GM19240 (cell line): ENCODE results near the gene TWIST2.

Experiments
- DNase-seq: peaks from one replicate; pipeline ENCODE4 v3.0.0; 2011; ENCODE audit warnings: low spot score; ENCODE audit not compliant: insufficient read length

The TWIST2 gene

DNA sequence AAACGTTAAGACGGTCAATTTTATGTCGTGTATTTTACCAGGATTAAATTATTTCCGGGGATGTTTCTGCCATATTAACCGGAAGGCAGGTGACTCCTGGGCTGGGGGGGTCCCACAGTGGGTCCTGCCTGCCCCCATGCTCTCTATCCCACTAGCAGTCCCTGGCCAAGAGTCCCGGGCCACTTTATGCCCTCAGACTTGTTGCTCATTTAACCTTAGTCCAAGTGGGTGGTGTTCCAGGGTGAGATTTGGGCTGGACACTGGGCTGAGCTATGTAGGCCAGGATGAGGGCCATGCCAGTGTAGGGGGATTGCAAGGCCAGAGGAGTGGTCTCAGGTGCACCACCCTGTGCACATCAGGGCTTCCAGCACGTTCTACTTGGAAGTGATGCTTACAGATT lies 24.1 kb downstream of the TWIST2 start:
- no peak for DNase-seq

DNA sequence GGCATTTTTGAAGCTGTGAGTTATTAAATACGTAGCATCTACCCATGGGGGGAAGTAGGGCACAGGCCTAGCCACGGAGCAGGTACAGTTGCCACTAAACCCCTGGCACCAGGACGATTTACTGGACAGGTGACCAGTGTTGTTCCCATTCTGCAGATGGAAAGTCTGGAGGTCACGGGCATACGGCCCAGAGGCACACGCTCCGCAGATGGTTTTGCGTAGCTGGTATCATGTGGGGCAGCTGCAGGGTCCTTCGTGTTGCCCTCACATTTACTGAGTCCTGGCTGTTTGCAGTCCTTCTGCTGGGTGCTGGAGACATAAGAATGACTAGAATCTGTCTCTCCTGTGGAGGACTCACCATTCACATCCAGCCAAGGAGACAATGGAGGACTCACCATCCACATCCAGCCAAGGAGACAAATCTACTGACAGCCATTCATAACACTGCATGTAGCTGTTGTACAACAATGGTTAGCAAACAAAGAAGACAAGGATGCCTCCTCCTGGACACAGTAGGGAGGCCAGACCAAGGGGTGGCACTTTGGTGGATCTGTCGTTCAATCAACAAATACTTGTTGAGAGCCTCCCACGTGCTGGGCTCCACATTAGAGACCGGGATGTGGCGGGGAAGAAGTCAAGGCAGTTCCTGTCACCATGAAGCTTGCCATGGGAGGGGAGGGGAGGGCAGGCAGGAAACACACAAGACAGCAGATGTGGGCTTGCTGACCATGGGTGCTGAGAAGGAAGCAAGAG lies 24.9 kb downstream of the TWIST2 start:
- DNase-seq: no peak

DNA sequence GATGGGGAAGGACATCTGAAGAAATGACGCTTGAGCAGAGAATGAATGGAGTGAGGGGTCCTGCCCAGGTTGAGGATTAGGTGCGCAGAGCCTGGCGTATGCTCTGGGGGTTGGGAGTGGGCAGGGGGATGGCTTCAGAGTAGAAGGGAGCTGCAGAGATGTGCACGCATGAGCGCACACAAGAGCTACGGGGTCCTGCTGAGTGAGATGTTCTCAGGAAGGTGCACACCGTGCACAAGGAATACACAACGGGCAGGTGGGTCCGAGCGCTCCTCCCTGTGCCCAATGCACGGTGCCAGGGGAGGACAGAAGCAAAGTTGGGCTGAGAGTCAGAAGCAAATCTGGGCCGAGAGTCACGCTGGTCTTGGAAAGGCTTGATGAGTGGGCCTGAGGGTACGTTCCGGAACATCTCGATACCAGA lies 25.5 kb downstream of the TWIST2 start:
- no peak for DNase-seq

DNA sequence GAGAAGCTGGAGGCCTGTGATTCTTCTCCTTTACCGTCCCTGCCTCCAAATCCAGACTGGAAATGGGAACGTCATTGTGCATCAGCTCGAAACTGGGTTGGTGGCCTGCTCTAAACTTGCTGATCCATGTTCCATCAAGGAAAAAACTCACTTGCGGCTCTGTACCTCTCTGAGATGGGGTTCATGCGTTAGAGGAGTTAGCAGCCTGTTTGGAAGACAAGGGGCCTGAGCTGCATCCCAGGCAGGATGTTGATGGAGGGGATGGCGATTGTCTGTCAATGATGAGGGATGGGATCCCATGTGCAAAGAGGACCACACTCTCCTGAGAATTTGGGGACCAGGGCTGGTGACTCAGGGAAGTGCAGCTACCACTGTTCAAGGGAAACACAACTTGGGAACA lies 26.0 kb downstream of the TWIST2 start:
- DNase-seq: no peak

DNA sequence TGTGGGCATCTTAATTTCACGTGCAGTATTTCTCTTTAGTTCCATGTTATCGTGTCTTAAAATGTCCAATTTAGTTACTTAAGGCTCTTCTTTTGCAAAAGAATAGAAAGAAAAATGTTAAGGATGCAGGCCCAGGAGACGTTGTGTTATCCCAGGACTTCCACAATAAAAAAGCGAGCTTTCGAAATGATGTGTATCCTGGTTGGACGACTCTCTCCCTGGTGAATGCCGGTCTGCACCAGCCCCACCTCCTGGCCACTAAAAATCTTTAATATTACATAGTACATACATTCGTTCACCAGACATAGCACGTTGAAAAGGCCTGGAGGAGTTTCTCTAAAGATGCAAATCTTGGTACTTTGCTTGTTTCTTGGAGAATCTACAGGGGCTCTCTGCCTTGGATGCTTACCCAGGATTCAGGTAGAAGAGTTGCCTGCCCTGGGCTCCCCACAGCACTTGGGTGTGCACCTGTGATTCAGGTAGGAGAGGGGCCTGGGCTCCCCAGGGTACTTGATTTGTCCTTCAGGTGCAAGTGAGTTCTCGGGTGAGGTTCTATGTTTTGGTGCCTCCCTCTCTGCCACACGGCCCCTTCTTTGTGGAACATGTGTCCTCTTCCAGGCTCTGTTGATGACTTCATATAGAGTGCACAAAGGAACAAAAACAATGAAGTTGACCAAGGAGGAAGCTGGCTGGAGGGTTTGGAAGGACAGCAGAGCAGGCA lies 26.6 kb downstream of the TWIST2 start:
- no peak for DNase-seq

DNA sequence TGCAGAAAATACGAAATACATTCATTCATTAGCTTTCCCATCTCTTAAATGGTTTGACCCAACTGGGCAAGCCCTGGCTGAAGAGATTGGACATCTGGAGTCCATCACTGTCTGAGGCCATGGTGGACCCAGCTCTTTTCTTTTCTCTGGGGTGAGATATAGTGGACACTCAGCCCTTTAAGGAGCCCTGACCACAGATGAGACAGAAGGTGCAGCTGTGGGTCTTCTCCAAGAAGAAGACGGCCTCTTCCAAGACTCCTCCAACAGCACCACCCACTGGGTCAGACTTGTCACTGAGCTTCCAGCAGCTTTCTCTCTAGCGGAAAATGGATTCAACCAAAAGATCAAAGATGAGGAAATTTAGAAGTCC lies 27.2 kb downstream of the TWIST2 start:
- DNase-seq: no peak

DNA sequence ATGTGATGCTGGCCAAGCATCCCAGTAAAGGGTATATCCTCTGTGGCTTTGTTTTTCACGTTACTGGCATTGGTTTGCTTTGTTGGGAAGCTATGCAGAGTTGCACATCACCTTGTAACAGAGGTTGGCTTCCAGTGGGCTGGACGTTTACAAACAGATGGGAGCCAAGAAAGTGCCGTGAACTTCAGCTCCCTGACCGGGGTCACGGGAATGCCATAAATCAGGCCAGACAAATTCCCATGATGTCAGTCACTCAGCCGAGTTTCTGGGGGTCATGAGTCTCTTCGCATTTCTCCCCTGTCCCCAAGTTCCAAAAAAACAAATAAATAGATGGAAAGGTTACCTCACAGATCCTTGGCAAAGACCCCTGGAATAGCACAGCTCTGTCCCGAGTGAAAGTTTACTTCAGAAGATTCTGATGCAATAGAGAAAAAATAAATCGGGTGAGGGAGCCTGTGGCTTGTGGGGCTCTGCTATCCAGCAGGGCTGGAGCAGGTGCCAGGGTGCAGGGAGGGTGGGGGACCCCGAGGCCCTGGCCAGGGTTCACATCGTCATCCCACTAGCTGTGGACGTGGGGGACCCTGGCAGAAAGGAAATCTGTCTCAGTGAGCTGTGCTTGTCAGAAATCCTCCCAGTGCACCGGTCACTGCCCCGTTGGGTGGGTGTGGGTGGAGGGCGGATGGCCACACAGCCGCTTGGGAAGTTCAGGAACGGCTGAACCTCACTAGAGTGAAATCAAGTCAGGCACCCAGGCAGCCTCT lies 27.8 kb downstream of the TWIST2 start:
- no peak for DNase-seq

DNA sequence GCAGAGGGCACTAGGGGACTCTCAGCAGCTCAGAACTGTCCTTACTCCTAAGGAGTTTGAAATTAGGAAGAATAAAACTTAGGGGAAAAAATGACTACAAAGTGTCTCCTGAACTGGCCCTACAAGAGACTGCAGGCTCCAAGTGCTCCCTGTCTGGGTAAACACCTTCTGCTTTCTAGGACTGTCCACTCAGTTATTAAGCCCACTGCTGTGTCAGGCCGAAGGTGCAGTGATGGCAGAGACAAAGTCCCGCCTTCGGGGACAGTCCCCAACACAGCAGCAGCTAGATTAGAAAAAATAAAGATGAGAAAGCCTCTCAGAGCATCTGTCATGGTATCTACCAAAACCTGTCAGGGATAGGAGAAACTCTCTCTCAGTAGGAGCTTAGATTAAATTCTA lies 28.3 kb downstream of the TWIST2 start:
- no peak for DNase-seq

DNA sequence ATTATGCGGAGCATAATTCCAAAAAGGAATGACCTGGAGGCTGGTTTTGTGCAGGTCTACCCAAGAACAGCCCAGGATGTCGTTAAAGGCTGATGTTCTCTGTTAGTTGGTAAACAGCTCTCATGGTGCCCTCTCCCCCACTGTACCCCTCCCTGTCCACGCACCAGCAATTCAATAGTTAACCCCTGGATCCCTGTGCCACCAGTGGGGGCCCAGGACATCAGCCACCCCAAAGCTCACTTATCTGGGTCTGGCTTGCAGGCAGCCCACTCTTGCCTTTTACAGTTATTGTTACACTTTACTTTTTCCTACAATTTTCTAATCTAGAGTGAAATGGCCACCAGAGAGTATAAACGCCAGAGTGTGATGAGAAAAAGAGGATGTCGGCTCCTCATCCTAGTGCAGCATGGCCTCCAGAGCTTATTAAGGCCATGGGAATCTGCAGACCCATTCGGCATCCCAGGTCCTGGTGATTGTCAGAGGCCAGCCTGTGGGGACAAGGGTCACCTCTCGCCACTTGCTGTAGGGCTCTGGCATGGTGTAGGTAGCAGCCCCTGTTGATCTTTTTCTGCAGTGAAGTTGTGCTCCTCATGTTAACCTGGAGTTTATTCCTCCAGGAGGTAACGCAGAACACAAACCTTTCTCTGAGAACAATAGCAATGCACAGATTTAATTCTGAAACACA lies 30.3 kb downstream of the TWIST2 start:
- no peak for DNase-seq

DNA sequence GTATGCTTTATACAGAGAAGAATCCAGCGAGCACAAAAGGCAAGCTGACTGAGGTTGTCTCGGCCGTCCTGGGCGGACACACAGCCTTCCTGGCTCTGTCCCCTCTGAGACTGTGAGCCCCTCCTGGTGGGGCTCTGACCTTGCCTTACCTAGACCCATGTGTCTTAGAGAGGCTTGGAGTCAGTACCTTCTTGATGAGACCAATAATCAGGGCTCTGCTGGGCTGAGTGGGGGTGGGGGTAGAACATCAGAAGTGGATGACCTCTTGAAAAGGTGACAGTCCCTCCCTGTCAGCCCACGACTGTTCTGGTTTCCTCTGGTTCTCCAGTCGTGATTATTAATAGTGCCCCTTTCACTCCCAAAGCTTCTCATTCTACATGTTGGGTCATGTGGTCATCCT lies 31.2 kb downstream of the TWIST2 start:
- no peak for DNase-seq

DNA sequence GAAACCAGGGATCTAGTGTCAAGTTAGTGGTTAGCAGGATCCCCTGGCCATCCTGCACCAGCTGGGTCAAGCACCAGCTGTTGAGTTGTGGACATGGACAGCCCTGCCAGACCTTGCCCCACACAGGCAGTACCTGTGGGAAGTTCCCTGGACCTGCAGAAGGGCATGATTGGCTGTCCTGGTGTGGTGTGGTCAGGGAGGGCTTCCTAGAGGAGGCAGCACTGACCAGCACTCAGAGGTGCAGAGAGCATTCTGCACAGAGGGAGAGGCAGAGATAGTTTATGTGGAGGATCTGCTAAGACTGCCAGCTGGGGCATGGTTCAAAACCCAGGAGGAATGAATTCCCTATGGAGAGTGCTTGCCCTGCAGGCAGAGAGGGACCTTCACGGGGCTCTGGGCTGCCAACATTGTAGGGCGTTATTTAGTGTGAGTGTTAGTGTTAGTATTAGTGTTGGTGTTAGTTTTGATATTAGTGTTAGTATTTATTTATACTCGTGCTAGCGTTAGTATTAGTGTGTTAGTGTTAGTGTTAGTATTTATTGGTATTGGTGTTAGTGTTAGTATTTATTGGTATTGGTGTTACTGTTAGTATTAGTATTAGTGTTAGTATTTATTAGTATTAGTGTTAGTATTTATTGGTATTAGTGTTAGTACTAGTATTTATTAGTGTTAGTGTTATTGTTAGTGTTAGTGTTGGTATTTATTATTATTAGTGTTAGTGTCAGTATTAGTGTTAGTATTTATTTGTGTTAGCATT lies 31.9 kb downstream of the TWIST2 start:
- no peak for DNase-seq

DNA sequence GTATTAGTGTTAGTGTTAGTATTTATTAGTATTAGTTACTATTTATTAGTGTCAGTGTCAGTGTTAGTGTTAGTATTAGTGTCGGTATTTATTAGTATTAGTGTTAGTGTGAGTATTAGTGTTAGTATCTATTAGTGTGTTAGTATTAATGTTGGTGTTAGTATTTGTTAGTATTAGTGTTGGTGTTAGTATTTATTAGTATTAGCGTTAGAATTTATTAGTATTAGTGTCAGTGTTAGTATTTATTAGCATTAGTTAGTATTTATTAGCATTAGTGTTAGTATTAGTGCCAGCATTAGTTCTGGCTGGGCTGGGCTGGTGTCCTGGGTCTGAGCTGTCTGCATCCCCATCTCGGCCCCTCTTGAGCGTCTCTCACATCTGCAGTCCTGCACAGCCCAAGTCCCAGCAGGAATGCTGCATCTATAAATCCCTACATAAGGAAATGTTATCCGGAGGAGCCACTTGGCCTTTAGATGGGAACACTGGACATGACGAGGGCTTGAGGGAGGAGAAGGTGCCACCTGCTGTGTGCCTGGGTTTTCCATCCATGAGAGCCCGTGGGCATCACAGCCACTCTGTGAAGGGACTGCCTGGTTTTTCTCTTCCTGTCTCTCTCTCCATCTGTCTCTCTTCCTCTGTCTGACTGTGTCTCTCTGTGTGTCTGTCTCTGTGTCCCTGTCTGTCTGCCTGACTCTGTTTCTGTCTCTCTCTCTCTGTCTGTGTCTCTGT lies 33.6 kb downstream of the TWIST2 start:
- DNase-seq: no peak

DNA sequence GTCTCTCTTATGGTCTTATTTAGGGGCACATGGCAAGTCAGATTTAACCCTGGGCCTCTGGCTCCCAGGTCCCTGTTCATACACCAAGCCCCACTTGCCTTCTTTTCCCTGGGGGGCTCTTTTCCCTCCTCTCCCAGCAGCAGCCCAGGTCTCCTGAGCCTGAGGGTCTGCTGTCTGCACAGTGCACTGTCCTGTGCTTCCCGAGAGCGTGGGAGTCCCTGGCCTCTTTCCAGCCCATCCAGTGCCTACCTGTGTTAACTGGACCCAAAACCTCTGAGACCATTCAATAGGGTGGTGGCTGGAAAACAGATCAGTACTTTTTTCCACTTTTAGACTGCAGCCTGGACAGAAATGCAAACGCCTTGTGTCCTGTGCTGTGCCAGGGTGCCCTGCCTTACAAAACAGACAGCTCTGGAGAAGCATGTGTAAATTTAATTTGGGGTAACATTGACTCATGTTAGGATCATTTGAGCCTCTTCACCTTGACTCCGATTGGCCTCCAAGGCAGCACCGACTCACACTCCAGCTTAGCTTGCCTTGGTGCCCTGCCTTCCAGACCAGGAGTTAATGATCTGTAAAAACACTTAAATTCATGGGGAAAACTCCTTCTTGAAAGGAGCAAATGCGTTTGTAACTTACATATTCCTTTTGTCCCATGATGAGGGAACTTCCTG lies 34.3 kb downstream of the TWIST2 start:
- DNase-seq: no peak

DNA sequence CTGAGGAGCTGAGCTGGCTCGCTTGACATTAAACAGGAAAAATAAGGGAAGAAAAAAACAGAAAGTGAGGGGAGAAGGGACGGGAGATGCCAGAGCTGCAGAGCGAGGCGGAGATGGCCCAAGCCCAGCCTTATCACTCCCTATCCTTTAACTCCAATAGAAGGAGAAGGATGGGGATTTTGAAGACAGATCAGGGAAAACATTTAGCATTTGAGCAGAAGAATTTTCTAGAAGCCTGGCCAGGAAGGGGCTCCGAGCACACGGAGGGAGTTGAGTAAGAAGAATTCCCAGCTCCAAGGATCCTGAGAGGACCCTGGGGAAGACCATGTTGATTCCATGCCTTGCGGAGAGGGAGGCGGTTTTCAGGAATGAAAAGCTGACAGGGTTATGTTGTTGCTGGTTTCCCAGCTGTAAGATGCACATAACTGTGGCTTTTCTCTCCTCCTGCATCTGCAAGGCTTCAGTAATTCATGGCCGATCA lies 35.6 kb downstream of the TWIST2 start:
- no peak for DNase-seq

DNA sequence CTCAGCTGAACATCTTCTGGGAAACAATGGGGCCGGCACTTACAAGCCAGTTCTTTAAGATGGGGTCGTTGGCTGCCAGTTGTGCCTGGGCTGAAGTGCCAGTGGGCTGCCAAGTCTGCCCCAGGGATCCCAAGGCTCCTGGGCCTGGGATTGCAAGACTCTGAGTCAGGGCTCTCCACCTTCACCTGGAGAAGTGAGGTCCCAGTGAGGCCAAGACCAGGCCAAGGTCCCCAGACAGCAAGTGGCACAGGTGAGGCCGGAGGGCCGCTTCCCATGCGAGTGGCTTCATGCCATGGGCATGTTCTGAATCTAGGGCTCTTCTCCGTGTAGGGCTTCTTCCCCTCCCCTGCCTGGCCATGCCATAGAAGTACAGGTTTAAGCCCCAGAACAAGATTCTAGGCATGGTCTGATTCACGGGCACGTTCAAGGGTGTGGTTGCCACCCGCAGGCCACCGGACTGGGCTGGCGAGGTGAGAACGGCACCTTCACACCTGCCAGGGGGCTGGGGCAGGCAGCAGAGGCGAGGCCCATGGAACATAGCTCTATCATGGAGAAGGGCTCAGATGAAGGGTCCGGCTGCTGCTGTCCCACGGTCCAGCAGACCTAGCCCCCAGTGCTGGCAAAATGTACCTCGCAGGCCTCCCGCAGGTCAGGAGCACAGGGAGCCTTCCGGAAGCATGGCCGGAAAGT lies 36.4 kb downstream of the TWIST2 start:
- DNase-seq: no peak

DNA sequence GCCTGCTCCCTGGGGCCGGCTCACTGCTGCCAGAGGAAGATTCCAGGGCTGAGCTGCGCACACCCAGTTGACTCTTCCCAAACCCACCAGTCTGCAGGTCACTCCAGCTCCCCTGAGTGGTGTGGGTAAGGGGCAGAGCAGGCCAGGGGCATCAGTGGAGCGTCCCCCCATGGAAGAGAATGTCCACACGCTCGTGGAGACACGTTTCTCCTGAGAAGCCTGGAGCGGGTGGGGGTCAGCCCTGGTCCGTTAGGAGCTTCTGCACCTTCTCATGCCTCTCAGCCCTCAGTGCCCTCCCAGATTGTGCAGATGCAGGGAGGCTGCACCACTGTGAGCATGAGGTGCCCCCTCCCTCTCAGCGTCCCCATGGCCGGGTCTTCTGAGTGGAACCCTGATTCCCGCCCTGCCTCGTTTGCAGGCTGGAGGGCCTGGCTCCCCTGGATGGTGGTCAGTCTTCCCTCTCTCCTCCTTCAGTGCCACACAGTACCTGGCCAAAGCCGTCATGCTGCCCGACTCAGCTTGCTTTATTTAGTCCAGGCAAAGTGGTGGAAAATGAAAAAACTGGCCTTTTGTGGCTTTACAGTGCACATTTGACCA lies 37.0 kb downstream of the TWIST2 start:
- DNase-seq: no peak

DNA sequence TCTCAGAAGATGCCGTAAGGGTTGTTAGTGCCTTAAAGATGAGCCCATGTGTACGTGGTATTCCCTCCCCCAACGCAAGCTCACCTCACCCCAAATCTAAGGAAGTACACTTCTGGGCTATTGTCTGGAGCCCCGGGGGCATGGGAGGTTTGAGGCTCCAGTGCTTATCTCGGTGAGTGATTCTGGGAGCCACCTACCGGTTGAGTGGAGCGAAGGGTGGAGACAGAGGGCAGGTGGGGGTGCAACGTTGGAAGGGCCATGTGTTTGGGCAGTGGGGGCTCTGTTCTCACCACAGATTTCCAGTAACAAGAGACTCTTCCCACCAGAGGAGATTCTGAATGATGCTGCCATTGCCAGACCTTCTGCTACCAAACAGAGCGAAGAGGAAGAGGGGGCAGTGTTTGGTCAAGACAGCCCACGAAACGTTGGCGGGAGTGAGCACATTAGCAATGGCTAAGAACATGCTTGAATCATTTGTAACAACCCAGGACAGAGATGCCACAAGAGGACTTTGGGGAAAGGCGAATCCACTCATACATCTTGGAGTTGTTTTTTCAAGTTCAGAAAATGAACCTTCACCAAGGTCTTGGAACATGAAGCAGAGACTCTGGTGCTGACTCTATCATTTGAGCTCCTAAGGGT lies 38.7 kb downstream of the TWIST2 start:
- DNase-seq: no peak

DNA sequence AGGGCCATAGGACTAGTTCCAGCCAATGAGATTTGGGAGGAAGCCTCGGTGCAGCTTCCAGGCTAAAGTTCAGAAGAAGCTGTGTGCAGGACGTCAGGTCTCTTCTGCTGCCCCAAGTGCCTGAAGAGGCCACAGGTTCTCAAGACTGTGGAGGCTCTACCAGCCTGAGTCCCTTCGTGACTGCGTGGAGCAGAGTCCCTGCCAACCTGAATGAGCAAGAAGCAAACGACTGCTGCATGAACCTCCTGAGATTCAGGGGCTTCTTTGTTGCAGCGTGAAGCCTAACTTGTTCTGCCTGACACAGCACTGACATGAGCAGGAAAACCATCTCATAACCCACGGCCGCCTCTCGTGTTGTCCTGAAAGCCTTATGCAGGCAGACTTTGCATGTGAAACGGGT lies 39.7 kb downstream of the TWIST2 start:
- no peak for DNase-seq
